Right forelimb (tissue), 1 donor: ENCODE results near the gene ARHGAP8.

Source experiments
- DNase-seq: peaks from one replicate; pipeline ENCODE4 v3.0.0-alpha.2; 2018

Gene ARHGAP8

GRCh38 chr22:44862981-44863860 is 110.8 kb downstream of the ARHGAP8 start:
- no peak for DNase-seq

GRCh38 chr22:44865193-44866057 is 113.0 kb downstream of the ARHGAP8 start:
- DNase-seq = no peak

GRCh38 chr22:44869196-44869595 is 116.8 kb downstream of the ARHGAP8 start:
- DNase-seq = no peak

- no peak for DNase-seq
These were observed 117.6 kb downstream of the ARHGAP8 start for GRCh38 chr22:44870021-44870420.

DNA sequence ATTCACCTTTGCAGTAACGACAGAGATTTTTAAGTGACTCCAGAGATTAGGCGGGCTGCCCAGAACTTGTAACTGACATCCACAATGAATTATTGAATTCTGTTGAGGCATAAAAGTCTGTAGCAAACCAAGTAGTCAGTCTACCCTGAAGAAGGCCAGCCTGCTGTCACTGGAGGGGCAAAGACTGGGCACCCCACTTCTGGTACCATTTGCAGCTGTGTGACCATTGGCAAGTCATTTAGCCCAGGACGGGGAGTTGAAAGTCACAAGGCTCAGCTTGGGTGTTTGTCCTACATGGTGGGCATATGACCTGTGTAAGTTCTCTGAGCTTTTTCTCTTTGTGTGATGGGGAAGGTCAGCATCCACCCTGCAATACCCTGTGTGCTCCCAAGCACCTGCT is 119.4 kb downstream of the ARHGAP8 start:
- DNase-seq = no peak

DNA sequence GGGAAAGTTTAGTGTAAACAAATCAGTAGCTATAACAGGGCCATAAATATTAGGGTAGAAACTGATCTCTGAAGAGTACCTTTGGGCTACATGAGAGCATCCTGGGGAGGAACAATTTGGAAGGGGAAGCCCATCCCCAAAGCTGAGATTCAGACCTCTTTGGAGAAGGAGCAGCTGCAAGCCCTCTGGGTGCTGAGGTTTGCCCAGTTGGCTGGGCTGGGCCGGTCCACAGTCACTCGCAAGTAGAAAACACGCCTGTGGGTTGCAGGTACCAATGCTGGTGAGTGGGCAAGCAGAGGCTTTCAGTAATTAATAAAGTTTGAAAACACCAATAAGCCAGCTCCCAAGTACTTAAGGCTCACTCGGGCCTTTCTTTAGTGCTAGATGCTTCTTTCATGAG is 124.5 kb downstream of the ARHGAP8 start:
- no peak for DNase-seq

- DNase-seq = peak; percentile 32
These were observed 126.3 kb downstream of the ARHGAP8 start for GRCh38 chr22:44878483-44879300.

- DNase-seq = peak; percentile 9
These were observed 126.9 kb downstream of the ARHGAP8 start for GRCh38 chr22:44879301-44879680.

GRCh38 chr22:44880610-44881290 is 128.4 kb downstream of the ARHGAP8 start:
- DNase-seq = peak; percentile 19

DNA sequence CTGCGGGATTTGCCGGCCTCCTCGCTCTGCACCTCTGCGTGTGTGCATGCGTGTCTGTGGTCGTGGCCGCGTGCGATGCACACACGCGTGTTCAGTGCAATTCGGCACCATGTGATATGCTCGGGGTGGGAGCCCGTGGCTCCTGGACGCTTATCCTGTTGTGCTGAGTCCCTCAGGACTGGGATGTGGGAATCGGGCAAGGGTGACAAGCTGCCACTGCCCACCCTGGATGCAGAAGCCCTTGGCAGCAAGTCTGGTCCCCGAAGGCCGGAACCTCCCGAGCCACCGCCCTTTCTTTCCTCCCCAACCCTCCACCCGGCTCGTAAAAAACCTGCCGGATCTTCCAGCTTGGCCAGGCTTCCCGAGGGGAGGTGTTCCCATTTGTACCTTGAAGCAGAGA is 129.2 kb downstream of the ARHGAP8 start:
- DNase-seq = no peak

- DNase-seq = peak; percentile 20
These were observed 130.0 kb downstream of the ARHGAP8 start for GRCh38 chr22:44882226-44882905.

GRCh38 chr22:44883011-44883421 is 130.6 kb downstream of the ARHGAP8 start:
- peak; percentile 32 for DNase-seq

DNA sequence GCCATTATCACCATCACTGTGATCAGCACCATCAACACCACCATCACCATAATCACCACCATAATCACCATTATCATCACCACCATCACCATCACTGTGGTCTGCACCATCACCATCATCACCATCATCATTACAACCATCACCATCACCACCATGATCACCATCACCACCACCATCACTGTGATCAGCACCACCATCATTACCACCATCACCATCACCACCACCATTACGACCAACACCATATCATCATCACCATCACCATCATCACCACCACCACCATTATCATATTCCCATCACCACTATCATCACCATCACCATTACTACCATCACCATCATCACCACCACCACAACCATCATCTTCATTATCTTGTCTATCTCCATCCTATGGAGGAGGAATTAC is 132.2 kb downstream of the ARHGAP8 start:
- DNase-seq = peak; percentile 7

DNA sequence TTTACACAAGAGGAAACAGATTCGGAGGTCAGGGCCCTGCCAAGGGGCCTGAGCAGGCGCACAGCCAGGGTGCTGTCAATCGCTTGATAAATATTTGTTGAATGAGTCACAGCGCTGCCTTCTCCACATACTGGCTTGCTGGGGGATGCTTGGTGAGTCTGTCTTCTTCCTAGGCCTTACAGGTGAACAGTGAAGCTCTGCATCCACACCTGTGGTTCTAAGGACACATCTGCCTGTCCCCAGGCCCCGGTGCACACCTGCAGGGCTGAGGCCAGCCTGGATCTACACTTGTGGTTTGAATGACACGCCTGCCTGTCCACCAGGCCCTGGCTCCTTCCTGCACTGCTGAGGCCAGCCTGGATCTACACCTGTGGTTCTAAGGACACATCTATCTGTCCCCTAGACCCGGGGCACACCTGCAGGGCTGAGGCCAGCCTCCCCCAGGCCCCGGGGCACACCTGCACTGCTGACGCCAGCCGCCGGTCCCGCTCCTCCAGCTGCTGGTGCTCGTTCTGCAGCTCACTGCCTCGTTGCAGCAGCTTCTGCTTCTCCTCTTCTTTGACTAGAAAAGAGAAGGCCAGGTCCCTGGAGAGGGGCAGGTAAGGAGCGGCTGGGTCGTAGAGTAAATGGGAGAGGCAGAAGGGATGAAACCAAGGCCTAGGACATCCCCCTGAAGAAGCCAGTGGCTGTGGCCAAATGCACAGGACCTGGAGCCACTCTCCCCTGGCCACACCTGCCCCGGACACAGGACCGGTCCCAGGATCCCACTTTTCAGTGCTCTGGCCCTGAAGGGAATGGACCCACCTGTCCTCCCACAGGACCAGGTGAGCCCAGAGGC is 132.8 kb downstream of the ARHGAP8 start:
- peak; percentile 26 for DNase-seq

DNA sequence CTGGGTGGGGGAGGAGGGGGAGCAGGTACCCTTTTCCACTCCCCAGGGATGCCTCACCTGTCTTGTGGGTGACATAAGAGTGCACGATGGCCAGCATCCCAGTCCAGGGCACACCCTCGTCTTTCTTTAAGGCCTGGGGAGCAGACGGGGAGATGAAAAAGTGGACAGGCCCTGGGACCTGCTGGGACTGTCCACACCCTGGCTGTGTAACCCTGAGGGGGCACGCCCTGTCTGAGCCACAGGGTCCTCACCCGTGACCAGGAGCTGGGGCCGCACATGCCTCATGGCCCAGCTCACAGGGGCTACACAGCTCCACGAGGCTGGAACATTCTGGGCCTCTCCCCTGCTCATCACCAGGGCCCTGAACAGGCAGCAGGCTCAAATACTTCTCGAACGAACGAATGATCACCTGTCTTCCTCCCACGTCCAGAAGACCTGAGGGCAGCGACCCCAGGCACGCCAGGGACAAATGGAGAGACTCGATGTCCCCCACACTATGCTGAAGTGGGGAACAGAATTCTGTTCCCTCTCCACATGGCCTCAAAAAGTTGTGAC is 133.5 kb downstream of the ARHGAP8 start:
- peak; percentile 11 for DNase-seq

DNA sequence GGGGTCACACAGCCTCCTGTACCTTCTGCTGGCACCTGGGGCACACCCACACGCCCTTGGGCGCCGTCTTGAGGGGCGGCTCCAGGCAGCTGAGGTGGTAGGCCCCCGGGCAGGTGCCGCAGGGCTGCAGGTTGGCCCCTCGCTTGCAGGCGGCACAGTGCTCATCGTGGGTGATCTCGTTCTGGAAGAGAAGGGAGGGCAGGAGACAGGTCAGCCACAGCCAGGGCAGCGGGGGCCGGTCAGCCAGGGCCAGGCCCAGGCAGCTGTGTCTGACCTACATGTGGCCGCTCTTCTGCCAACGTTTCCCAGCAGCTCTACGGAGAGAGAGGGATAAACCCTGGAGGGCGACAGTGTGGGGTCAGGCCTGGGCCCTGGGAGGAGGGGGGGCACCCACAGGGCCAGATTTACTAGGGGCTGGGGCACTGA is 135.6 kb downstream of the ARHGAP8 start:
- DNase-seq = peak; percentile 30

DNA sequence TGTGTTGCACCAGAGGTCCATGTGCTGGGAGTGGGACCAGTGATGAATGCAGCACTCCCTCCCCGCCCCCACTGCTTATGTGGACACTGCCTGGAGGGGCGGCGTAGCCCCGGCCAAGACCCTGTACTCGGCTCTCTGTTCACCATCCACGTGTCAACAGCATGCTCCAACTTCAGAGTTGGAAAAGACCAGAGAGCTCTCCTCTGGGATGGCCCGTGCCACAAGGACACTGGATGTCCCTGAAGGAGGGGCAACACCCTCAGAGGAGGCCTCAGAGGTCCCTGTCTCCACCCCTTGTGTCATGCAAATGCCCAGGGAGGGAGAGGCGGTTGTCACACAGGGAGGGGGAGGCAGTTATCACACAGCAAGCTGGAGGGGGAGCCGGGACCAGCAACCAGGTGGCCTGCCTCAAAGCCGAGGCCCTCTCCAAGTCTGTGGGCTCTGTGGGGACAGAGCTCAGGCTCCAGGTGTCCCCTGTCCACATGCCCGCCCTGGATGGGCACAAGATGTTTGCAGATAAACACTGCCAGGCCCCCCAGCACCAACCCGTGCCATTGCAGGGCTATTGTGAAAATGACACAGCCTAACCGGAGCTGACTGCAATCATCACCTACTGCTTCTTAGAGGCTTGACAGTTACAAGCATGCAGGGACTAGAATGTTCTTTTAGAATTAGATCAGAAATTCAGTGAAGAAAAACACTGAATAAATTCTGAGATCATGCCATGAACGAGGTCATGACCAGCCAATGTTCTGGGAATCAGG is 136.3 kb downstream of the ARHGAP8 start:
- peak; percentile 15 for DNase-seq

DNA sequence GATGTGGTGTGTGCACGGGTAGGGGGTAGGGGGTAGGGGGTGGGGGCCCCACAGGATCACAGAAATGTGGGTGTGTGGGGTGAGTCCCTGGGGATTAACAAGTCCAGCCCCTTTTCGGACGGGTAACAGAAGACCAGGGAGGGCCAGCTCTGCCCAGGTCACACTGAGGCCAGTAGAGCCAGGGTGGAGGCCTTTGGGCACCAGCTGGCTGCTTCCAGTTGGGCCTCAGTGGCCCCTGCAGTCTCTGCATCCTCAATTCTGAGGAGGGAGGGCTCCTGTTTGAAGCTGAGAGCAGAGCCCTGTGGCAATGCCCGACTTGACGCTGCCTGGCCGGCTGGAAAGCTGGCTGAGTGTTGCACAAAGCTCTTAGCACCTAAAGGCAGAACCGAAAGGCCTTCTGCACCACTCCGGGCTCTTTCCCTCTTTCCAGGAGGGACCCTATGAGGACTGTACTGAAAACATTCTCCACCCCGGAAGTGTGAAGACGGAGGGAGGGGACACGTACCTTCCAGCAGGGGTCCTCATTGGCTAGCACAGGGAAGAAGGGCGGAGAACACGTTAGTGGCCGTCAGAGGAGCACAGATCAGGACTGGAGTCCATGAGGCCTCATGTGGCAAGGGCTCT is 137.0 kb downstream of the ARHGAP8 start:
- peak; percentile 37 for DNase-seq
